K562 (cell line): ENCODE data around the gene ING4. TPM values are rescaled to one million over a fixed set of nuclear protein-coding genes. Genes with fewer than 3 reads are reported as not detected.

Source experiments
- ATAC-seq: fragments of 200-7000 bp; cut with Tn5 transposase; 3 replicates; pipeline ENCODE4 v1.9.1; 2020; ENCODE audit warnings: moderate library complexity
- BruUV-seq: library from RNA; stranded (reverse); fragments of 400-500 nt; replicated peaks from 2 replicates; lab custom pipeline; 2021; lab: Mats Ljungman, UMichigan
- CTCF ChIA-PET: fragments of 300-600 bp; formaldehyde crosslinking; extraction: SDS; loops from one replicate; lab custom pipeline; 2021; ENCODE audit warnings: low intra/inter-chr PET ratio; lab: Yijun Ruan, JAX
- POLR2A ChIA-PET: fragments of 300-600, 350-650 bp; sonication (Branson Sonifier 250); formaldehyde crosslinking; extraction: SDS; loops from one replicate; lab custom pipeline; 2021; ENCODE audit warnings: antibody characterized with exemption, inconsistent platforms; lab: Yijun Ruan, JAX
- DNase-seq, 4 experiments: peaks; one replicate each; pipeline versions ENCODE4 v3.0.0 to v3.0.0-alpha.2; 2011 to 2018; ENCODE audit warnings: low spot score in 3 of 4, mixed read lengths in 3 of 4; ENCODE audit errors: extremely low read depth in 1 of 4
- FAIRE-seq: peaks from 2 replicates; lab custom pipeline; 2011; peaks lifted over from hg19 to GRCh38; lab: Jason Lieb, UNC
- H2AFZ ChIP-seq: 2 replicates; pipeline ENCODE4 v1.6.0; 2011; ENCODE audit warnings: low read depth, low read length, control low read depth, inconsistent platforms
- H3K27ac ChIP-seq: fragments of 200-600 bp; 3 replicates; pipeline ENCODE4 v1.8.0; 2011; ENCODE audit warnings: low read depth, mild to moderate bottlenecking, control low read depth, inconsistent platforms, low read length, moderate library complexity, mixed read lengths; ENCODE audit errors: extremely low read depth
- H3K27me3 ChIP-seq, 2 experiments: fragments of 300-600 bp in 1 of 2; 2 replicates in 1 of 2; 3 replicates in 1 of 2; pipeline versions ENCODE4 v1.6.0 to v1.8.0; 2011; ENCODE audit warnings: inconsistent platforms in 2 of 2, low read length in 2 of 2, mild to moderate bottlenecking in 1 of 2, mixed read lengths in 1 of 2, moderate library complexity in 1 of 2; ENCODE audit not compliant: control insufficient read depth in 2 of 2, insufficient read depth in 2 of 2
- H3K36me3 ChIP-seq: fragments of 300-600 bp; 3 replicates; pipeline ENCODE4 v1.8.0; 2011; ENCODE audit warnings: mild to moderate bottlenecking, low read length, inconsistent platforms; ENCODE audit not compliant: control insufficient read depth, insufficient read depth
- H3K4me1 ChIP-seq, 2 experiments: fragments of 200-600 bp in 1 of 2; replicated peaks in 1 of 2; 2 replicates in 1 of 2; 3 replicates in 1 of 2; pipeline versions ENCODE4 v1.5.1 to v1.8.0; 2011; ENCODE audit warnings: inconsistent platforms in 2 of 2, low read length in 2 of 2, mild to moderate bottlenecking in 1 of 2, mixed read lengths in 1 of 2, moderate library complexity in 1 of 2; ENCODE audit not compliant: control insufficient read depth in 2 of 2, insufficient read depth in 2 of 2
- H3K4me2 ChIP-seq: 2 replicates; pipeline ENCODE4 v1.6.1; 2011; ENCODE audit warnings: low read length, control low read depth, inconsistent platforms, mixed read lengths; ENCODE audit not compliant: insufficient read depth
- H3K4me3 ChIP-seq: fragments of 200-600 bp; sonication (generic), shearing (Covaris generic); 2 replicates; pipeline ENCODE4 v1.5.1; 2016; ENCODE audit warnings: control low read depth, inconsistent platforms
- H3K79me2 ChIP-seq: fragments of 200-600 bp; 3 replicates; pipeline ENCODE4 v1.8.0; 2011; ENCODE audit warnings: low read length, inconsistent platforms; ENCODE audit not compliant: control insufficient read depth, insufficient read depth
- H3K9ac ChIP-seq, 2 experiments: 2 replicates each; pipeline versions ENCODE4 v1.6.0 to v1.6.1; 2011; ENCODE audit warnings: low read depth in 2 of 2, low read length in 2 of 2, control low read depth in 1 of 2, inconsistent platforms in 1 of 2, mild to moderate bottlenecking in 1 of 2, mixed read lengths in 1 of 2; ENCODE audit not compliant: insufficient read depth in 1 of 2
- H3K9me1 ChIP-seq: one replicate; pipeline ENCODE4 v1.6.0; 2011; ENCODE audit warnings: inconsistent platforms, mild to moderate bottlenecking, low read length, moderate library complexity; ENCODE audit not compliant: control insufficient read depth, insufficient read depth
- H3K9me3 ChIP-seq: replicated peaks from 2 replicates; pipeline ENCODE4 v1.5.1; 2011; ENCODE audit warnings: low read depth, low read length, inconsistent platforms; ENCODE audit not compliant: control insufficient read depth, insufficient read depth
- H4K20me1 ChIP-seq: replicated peaks from 2 replicates; pipeline ENCODE4 v1.6.1; 2011; ENCODE audit warnings: low read length, inconsistent platforms, mixed read lengths; ENCODE audit not compliant: control insufficient read depth, insufficient read depth
- EGR1 ChIP-seq: fragments of 450-650 bp; conservative IDR thresholded peaks from 2 replicates; pipeline ENCODE4 v1.6.1; 2017; ENCODE audit warnings: mild to moderate bottlenecking
- KDM1A ChIP-seq, 2 experiments: fragments of 450-650 bp; IDR thresholded peaks; 2 replicates each; pipeline ENCODE4 v1.6.1; 2016; ENCODE audit warnings: mild to moderate bottlenecking in 2 of 2
- MAFK ChIP-seq: IDR thresholded peaks from 2 replicates; pipeline ENCODE4 v1.6.1; 2011; ENCODE audit warnings: low read length, improper control_type of control experiment
- MTA1 ChIP-seq: fragments of 450-650 bp; IDR thresholded peaks from 2 replicates; pipeline ENCODE4 v1.6.1; 2017; ENCODE audit warnings: borderline replicate concordance
- PCBP1 ChIP-seq: fragments of 200-400 bp; formaldehyde crosslinking; IDR thresholded peaks from 2 replicates; pipeline ENCODE4 v1.6.1; 2018; ENCODE audit warnings: mild to moderate bottlenecking, low read depth, low read length; ENCODE audit not compliant: poor library complexity, severe bottlenecking
- RAD51 ChIP-seq: fragments of 450-650 bp; IDR thresholded peaks from 2 replicates; pipeline ENCODE4 v1.7.1; 2016; ENCODE audit warnings: low read depth, mild to moderate bottlenecking, borderline replicate concordance
- RFX1 ChIP-seq: fragments of 450-650 bp; IDR thresholded peaks from 2 replicates; pipeline ENCODE4 v1.6.1; 2016; ENCODE audit warnings: mild to moderate bottlenecking, moderate library complexity
- ZC3H8 ChIP-seq: fragments of 450-650 bp; IDR thresholded peaks from 2 replicates; pipeline ENCODE4 v1.6.1; 2017
- WGBS: fragments of 100-300 bp; shearing (Covaris generic); methylation state at CpG from one replicate; pipeline ENCODE4 v1.1.6; 2016; ENCODE audit warnings: low coverage, mixed read lengths; ENCODE audit not compliant: insufficient coverage; ENCODE audit errors: missing lambda C conversion rate; 5-methylcytosine and 5-hydroxymethylcytosine counted together
- in situ Hi-C: fragments of 300-500 bp; cut with MboI; formaldehyde crosslinking; loops from 4 replicates; pipeline ENCODE4 v1.15.0; 2018; ENCODE audit warnings: inconsistent platforms, mixed read lengths
- intact Hi-C: fragments of 100-400 bp; cut with micrococcal nuclease; formaldehyde crosslinking; loops from 2 replicates; pipeline ENCODE4 v1.14.2; 2022
- polyA plus RNA-seq, 8 experiments: library from polyadenylated mRNA; depleted of rRNA in 4 of 8; stranded (reverse) in 5 of 8; unstranded in 3 of 8; fragments of >200 nt; fragmentation: Nextera tagmentation in 2 of 8; fragmentation: Illumina TruSeq in 1 of 8; extraction: Ambion mirVana in 2 of 8; extraction: Trizol in 1 of 8; gene quantifications; 2 replicates each; pipeline versions ENCODE4 v1.2.1 to v1.2.3, GENCODE V29; 2011 to 2014; ENCODE audit warnings: inconsistent platforms in 1 of 8, missing spikeins in 1 of 8
- total RNA-seq, 7 experiments: library from RNA; depleted of rRNA in 6 of 7; stranded (reverse); fragments of >200 nt in 6 of 7; fragmentation: Illumina TruSeq in 2 of 7; extraction: Trizol in 2 of 7; gene quantifications; 2 replicates each; pipeline versions ENCODE4 v1.2.1 to v1.2.3, GENCODE V29; 2011 to 2021; ENCODE audit warnings: low replicate concordance in 1 of 7
- TF ChIP-seq, protein P1 (sequence below): fragments of 200-800 bp; sonication (Bioruptor generic); IDR thresholded peaks from 2 replicates; pipeline ENCODE4 v1.6.1; 2017; ENCODE audit warnings: missing genetic modification characterization, missing compliant biosample characterization
- TF ChIP-seq, protein P2 (sequence below): sonication (generic); formaldehyde crosslinking; IDR thresholded peaks from 2 replicates; pipeline ENCODE4 v1.8.0; 2022; ENCODE audit warnings: mild to moderate bottlenecking, missing genetic modification reagents
- TF ChIP-seq, protein P3 (sequence below): sonication (generic); IDR thresholded peaks from 2 replicates; pipeline ENCODE4 v1.6.1; 2016
- TF ChIP-seq, protein P4 (sequence below), 2 experiments: fragments of 450-650 bp; IDR thresholded peaks; 2 replicates each; pipeline ENCODE4 v1.6.1; 2016

The ING4 gene
- total and polyA plus RNA-seq, 9 of the 15 experiments (the other 6 are each of a cell fraction or from before 2014, with no cell fraction given), result 6.6 to 30.2 (median 15.7) TPM

GRCh38 chr12:6692888-6693287 lies 30.0 kb upstream of the ING4 start:
- no peak for ATAC-seq
- no peaks in the 10 kb centered on the region for H3K9me1 ChIP-seq
- no peak overlapping the region for H3K4me2 ChIP-seq
- H3K4me3 ChIP-seq, result no peak overlapping the region
- no TSS peak for BruUV-seq
- CTCF ChIA-PET, result interaction anchor here (0.5 kb wide), 1 partner anchor 30 kb away, joined by 3 read pairs; no protein-coding TSS in a partner anchor
- TF ChIP-seq MTA1 (no peak), RFX1 (peak; percentile 76)
- intact Hi-C loops, result no loop called here
- no peak overlapping the region for H3K9ac ChIP-seq
- POLR2A ChIA-PET, result interaction anchor here (0.7 to 1.5 kb wide), 3 partner anchors 64 to 127 kb away, joined by 3 to 4 read pairs (median 3); partner anchors contain the start of gene PTMS
- H2AFZ ChIP-seq, result no peak overlapping the region
- peaks cover 0 to 14% of the 10 kb centered on the region in 2 experiments; a peak in 2 of 5 replicates for H3K4me1 ChIP-seq
- no peak for DNase-seq
- peaks cover 23% of the 10 kb centered on the region for H3K79me2 ChIP-seq
- no peaks in the 10 kb centered on the region for H3K9me3 ChIP-seq
- no peaks in the 10 kb centered on the region; a peak in 1 of 5 replicates for H3K27me3 ChIP-seq
- no peak for FAIRE-seq
- 38% methylated on average over 1 of the region's 2 CpGs for WGBS
- no peak overlapping the region for H3K27ac ChIP-seq
- H4K20me1 ChIP-seq, result no peaks in the 10 kb centered on the region
- in situ Hi-C loops, result no loop called here
- H3K36me3 ChIP-seq, result no peaks in the 10 kb centered on the region

DNA sequence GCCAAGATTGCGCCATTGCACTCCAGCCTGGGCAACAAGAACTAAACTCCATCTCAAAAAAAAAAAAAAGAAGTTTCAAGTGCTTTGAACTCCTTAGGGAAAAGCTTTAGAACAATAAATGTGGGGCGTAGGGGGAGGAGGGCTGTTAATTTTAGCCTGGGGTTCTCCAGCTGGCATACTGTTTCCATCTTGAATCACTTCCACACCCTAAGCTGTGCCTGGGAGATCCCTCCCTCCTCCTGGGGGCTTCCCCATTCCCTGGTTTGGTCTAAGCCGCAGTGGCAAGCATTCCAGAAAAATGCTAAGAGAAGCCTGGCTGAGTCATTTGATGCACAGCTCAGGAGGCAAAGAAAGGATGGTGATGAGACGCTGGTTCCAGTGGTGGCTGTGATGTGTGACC lies 28.6 kb upstream of the ING4 start:
- intact Hi-C loops, result no loop called here
- POLR2A ChIA-PET, result interaction anchor here (0.6 to 1.1 kb wide), 3 partner anchors 32 to 81 kb away, joined by 3 to 6 read pairs (median 3); partner anchors contain the start of gene COPS7A
- no peak for TF ChIP-seq KDM1A (IDR thresholded peaks at IDR 0.05)
- TF ChIP-seq, protein P1, sequence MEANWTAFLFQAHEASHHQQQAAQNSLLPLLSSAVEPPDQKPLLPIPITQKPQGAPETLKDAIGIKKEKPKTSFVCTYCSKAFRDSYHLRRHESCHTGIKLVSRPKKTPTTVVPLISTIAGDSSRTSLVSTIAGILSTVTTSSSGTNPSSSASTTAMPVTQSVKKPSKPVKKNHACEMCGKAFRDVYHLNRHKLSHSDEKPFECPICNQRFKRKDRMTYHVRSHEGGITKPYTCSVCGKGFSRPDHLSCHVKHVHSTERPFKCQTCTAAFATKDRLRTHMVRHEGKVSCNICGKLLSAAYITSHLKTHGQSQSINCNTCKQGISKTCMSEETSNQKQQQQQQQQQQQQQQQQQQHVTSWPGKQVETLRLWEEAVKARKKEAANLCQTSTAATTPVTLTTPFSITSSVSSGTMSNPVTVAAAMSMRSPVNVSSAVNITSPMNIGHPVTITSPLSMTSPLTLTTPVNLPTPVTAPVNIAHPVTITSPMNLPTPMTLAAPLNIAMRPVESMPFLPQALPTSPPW (CRISPR knock-in tag), result no peak
- TF ChIP-seq RAD51, result no peak
- TF ChIP-seq, protein P2, sequence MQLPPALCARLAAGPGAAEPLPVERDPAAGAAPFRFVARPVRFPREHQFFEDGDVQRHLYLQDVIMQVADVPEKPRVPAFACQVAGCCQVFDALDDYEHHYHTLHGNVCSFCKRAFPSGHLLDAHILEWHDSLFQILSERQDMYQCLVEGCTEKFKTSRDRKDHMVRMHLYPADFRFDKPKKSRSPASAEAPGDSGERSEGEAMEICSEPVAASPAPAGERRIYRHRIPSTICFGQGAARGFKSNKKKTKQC, result no peak
- TF ChIP-seq, protein P3, sequence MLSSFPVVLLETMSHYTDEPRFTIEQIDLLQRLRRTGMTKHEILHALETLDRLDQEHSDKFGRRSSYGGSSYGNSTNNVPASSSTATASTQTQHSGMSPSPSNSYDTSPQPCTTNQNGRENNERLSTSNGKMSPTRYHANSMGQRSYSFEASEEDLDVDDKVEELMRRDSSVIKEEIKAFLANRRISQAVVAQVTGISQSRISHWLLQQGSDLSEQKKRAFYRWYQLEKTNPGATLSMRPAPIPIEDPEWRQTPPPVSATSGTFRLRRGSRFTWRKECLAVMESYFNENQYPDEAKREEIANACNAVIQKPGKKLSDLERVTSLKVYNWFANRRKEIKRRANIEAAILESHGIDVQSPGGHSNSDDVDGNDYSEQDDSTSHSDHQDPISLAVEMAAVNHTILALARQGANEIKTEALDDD, result no peak
- TF ChIP-seq EGR1, result no peak
- TF ChIP-seq PCBP1, result no peak
- TF ChIP-seq MAFK, result no peak
- TF ChIP-seq ZC3H8, result no peak
- TF ChIP-seq, protein P4, sequence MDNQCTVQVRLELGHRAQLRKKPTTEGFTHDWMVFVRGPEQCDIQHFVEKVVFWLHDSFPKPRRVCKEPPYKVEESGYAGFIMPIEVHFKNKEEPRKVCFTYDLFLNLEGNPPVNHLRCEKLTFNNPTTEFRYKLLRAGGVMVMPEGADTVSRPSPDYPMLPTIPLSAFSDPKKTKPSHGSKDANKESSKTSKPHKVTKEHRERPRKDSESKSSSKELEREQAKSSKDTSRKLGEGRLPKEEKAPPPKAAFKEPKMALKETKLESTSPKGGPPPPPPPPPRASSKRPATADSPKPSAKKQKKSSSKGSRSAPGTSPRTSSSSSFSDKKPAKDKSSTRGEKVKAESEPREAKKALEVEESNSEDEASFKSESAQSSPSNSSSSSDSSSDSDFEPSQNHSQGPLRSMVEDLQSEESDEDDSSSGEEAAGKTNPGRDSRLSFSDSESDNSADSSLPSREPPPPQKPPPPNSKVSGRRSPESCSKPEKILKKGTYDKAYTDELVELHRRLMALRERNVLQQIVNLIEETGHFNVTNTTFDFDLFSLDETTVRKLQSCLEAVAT (IDR thresholded peaks at IDR 0.05), result no peak

More for the DNA sequence above, 28.6 kb upstream of the ING4 start:
- FAIRE-seq (no peak), DNase-seq (no peak), ATAC-seq (no peak)
- Histone ChIP-seq H3K9me1 (no peaks in the 10 kb centered on the region), H3K4me1 (peaks cover 0 to 14% of the 10 kb centered on the region in 2 experiments; a peak in 2 of 5 replicates), H3K36me3 (peaks cover 8% of the 10 kb centered on the region; the same call in 2 of the 3 replicates), H3K27me3 (no peaks in the 10 kb centered on the region), H4K20me1 (no peaks in the 10 kb centered on the region), H2AFZ (no peak overlapping the region), H3K79me2 (peaks cover 37% of the 10 kb centered on the region), H3K9me3 (no peaks in the 10 kb centered on the region), H3K27ac (no peak overlapping the region), H3K4me3 (no peak overlapping the region), H3K9ac (peak overlapping the region in 1 of 2 experiments; percentile 9; a peak in 1 of 4 replicates), H3K4me2 (no peak overlapping the region)
- WGBS, result 83% methylated on average over 4 of the region's 4 CpGs
- in situ Hi-C loops, result no loop called here
- BruUV-seq, result no TSS peak
- CTCF ChIA-PET, result no interaction called here
